Measurements from ENCODE around the gene TAX1BP3.

- TF ChIP-seq EZH2 (IDR thresholded peaks at IDR 0.05; ENCODE audit: low read depth): no peak
- TF ChIP-seq, protein P1, sequence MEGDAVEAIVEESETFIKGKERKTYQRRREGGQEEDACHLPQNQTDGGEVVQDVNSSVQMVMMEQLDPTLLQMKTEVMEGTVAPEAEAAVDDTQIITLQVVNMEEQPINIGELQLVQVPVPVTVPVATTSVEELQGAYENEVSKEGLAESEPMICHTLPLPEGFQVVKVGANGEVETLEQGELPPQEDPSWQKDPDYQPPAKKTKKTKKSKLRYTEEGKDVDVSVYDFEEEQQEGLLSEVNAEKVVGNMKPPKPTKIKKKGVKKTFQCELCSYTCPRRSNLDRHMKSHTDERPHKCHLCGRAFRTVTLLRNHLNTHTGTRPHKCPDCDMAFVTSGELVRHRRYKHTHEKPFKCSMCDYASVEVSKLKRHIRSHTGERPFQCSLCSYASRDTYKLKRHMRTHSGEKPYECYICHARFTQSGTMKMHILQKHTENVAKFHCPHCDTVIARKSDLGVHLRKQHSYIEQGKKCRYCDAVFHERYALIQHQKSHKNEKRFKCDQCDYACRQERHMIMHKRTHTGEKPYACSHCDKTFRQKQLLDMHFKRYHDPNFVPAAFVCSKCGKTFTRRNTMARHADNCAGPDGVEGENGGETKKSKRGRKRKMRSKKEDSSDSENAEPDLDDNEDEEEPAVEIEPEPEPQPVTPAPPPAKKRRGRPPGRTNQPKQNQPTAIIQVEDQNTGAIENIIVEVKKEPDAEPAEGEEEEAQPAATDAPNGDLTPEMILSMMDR (conservative IDR thresholded peaks at IDR 0.05): no peak
Observed at GRCh38 chr17:3699951-3700350, 31.6 kb upstream of the TAX1BP3 start.

Data from PC-9 (cell line).